HG03045 (cell line): ENCODE measurements around the gene C1orf174.
"Not testable (repeated sequence)": the region's sequence is repeated elsewhere in the genome, so short reads cannot be mapped to it uniquely, and the experiment has no call there.

ENCODE experiments used
- ATAC-seq: cut with Tn5 transposase; IDR thresholded peaks from one replicate; pipeline ENCODE4 v1.9.1; 2021; ENCODE audit warnings: mild to moderate bottlenecking, moderate library complexity; ENCODE audit not compliant: unreplicated experiment

The C1orf174 gene

GRCh38 chr1:3926956-3927355 is 26.9 kb upstream of the C1orf174 start:
- ATAC-seq, result no peak

DNA sequence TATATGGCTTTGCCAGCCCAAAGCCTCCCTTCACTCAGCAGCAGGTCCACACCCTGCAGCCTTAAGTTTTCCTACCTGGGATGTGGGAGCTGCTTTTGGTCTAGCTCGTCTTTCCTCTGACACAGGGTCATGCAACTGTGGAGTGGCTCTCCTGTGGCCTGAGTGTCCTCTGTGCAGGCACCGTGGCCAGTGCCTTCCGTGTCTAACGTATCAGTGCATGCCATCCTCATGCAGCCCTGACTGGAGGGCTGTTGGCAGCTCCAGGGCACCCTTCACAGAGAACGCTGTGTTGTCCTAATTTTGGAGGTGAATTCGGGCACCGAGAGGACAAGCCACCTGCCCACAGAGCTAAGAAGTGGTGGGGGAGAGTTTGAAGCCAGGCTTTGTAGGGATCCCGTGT is 25.7 kb upstream of the C1orf174 start:
- ATAC-seq, result no peak

- no peak for ATAC-seq
Observed at GRCh38 chr1:3925256-3925655, 25.2 kb upstream of the C1orf174 start.

DNA sequence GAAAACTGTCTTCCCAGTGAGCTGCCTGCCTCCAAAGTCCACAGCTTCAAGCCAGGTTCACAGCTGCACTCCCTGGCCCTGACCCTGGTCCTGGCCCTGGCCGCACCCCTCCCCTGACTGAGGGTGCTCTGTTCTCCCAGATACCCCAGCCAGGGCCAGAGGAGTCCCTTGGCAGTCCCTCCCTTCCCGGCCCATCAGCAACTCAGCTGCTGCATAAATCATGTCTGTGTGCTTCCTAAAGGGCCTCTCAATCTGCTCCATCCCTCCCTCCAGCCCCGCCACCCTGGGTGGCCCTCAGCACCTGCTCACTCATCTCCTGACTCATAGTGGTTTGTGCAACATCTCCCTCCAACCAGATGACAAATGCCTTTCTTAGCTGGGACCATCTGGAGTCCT is 24.8 kb upstream of the C1orf174 start:
- ATAC-seq, result no peak

- ATAC-seq, result no peak
Observed at GRCh38 chr1:3924186-3924824, 24.2 kb upstream of the C1orf174 start.

- ATAC-seq, result no peak
Observed at GRCh38 chr1:3923378-3924185, 23.5 kb upstream of the C1orf174 start.

DNA sequence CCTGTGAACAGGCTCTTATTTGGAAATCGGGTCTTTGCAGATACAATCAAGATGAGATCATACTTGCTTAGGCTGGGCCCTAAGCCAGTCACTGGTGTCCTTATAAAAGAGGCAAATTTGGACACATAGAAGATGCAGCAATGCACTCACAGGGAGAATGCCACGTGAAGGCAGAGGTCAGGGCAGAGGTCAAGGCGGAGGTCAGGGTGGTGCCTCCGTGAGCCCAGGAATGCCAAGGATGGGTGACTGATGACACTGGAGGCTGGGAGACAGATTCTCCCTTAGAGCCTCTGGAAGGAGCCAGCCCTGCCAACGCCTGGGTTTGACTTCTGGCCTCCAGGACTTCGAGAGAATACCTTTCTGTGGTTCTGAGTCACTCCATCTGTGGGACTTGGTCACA is 22.8 kb upstream of the C1orf174 start:
- no peak for ATAC-seq

GRCh38 chr1:3922201-3922725 is 22.2 kb upstream of the C1orf174 start:
- no peak for ATAC-seq

DNA sequence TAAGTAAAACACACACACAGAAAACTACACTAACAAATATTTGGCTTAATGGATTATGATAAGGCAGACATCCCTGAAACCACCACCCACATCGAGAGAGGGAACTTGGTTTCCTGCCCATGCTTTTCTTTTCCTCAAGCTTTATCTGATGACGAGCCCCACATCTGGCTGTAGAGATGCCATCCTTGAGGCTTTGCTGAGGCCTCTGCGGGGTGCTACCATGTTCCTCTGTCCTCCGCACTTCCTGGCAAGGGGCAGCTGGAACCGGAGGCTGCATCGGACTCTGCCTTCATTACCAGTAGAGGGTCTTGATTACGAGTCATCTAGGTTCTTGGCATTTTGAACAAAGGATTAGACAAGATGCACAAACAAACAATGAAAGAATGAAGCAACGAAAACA is 21.7 kb upstream of the C1orf174 start:
- ATAC-seq, result no peak

GRCh38 chr1:3919706-3920105 is 19.6 kb upstream of the C1orf174 start:
- no peak for ATAC-seq

GRCh38 chr1:3918966-3919611 is 19.0 kb upstream of the C1orf174 start:
- no peak for ATAC-seq

DNA sequence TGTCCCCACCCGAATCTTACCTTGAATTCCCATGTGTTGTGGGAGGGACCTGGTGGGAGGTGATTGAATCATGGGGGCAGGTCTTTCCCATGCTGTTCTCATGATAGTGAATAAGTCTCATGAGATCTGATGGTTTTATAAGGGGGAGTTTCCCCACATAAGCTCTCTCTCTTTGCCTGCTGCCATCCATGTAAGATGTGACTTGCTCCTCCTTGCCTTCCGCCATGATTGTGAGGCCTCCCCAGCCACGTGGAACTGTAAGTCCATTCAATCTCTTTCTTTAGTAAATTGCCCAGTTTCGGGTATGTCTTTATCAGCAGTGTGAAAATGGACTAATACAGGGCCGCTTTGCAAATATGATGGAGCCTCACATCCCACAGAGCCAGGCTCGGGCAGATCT is 18.3 kb upstream of the C1orf174 start:
- not testable (repeated sequence) for ATAC-seq

DNA sequence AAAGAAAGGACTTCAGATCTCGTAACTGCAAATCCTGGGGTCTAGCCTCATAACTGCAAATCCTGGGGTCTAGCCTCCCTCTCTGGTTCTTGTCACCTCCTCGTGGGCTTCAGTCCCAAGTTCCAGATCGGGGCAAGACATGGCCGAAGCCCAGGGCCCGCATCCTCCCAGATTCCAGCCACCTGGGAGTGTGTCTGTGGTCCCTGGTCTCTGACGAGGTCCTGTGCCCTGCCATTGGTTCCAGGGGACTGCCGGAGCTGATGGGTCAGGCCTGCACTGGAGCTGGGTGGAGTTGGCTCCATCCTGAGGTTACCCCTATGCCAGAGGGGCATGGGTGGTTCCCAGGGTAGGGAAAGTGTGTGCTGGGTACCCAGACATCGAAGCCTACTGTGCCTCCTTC is 17.7 kb upstream of the C1orf174 start:
- ATAC-seq, result no peak

- ATAC-seq, result no peak
Observed at GRCh38 chr1:3915551-3916121, 15.6 kb upstream of the C1orf174 start.

DNA sequence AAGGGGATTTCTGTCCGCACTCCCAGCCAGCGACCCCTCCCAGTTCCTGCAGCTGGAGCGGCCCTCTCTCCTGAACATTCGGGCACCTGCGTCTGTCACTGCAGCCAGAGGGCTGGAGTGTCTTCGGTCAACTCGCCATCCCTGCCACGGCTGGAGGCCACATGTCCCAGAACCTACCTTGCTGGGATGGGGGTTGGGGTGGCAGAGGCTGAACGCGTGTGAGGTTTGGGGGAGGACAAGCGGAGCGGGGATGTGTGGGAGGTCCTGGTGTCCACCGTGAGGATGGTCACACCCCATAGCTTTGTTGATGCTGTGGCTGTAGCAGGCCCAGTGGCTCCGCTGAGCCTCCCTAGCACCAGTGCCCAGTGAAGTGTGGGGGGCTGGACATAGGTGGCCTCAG is 14.8 kb upstream of the C1orf174 start:
- ATAC-seq, result no peak

GRCh38 chr1:3914331-3914851 is 14.3 kb upstream of the C1orf174 start:
- no peak for ATAC-seq

DNA sequence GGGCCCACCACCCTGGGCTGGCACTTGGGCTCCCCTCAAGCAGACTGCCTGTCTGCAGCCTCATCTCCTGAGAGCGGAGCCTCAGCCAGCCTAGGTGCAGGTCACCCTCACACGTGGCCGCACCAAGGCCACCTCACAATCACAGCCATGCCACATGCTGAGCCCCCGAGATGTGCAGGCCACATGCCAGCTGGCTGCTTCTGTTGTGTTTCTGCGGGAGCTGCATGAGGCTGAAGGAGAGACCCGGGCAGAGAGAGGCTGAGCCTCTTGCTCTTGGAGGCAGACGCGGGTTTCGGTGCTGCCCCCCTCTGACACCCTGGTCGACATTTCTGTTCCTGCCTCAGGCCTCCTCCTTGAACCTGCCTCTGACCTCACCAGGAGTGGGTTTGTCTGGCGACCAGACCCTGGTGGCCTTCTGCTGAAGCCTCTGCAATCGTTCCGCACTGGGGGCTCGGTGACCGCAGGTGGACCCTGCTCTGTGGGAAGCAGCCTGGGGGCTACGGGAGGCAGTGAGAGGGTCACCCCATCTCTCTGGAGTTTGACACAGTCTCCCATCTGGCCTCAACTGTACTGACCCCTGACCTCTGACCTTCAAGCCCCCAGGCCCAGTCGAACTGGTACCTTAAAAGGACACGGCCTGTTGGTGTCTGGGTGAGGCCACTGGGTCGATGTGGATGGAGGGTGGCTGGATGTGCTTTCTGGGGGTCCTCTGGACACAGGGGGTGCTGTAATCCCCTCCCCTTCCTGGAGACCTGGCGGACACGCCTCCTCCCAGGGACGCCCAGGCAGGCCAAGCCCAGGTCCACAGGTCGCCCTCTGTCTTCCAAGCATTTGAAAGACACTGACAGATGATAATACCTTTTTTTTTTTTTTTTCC is 13.0 kb upstream of the C1orf174 start:
- no peak for ATAC-seq

GRCh38 chr1:3911981-3912808 is 12.1 kb upstream of the C1orf174 start:
- no peak for ATAC-seq
